ENCODE results near the gene NDST1.
A peak's percentile ranks its signal among the peaks of the same experiment; 100 is the strongest.

Gene NDST1

DNA sequence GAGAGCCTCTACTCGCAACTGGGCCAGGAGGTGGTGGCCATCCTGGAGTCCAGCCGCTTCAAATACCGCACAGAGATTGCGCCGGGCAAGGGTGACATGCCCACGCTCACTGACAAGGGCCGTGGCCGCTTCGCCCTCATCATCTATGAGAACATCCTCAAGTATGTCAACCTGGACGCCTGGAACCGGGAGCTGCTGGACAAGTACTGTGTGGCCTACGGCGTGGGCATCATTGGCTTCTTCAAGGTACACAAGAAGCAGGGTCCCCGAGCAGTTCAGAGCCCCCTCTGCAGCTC, 13.5 kb downstream of the NDST1 start:
- no peak for TF ChIP-seq CTCF (IDR thresholded peaks at IDR 0.05; ENCODE audit: borderline replicate concordance, control extremely low read depth, extremely low read depth, insufficient read depth, missing control alignments)
- in situ Hi-C loops (cut with MboI; ENCODE audit: low sequenced_read_pairs, unreplicated experiment) = no loop called here
- no peak for DNase-seq (ENCODE audit: low spot score)

DNA sequence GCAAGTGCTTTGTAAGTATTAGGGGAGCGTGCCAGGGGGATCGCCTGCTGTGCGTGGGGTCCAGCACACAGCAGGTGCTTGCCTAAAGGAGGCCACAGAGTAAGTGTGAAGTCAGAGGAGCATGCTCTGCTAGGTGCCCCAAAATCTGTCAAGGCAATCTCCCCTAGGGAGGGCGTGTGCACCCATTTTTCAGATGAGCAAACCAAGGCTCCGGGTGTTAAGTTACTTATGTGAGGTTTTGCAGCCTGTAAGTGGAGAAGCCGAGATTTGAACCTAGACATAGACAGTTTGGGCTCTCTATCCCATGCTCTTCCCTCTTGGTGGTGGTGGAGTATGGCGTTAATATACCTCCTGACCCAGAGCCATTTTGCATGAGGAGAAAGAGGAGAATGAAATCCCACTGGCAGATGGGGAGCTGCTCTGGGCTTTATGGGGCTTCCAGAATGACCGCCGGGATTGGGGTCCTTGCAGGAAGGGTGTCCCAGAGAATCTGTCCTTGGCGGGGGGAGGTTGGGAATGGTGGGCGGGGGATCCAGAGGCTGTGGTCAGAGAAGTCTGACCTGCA, 14.1 kb downstream of the NDST1 start:
- DNase-seq (ENCODE audit: low spot score) = no peak
- no peak for TF ChIP-seq CTCF (IDR thresholded peaks at IDR 0.05; ENCODE audit: borderline replicate concordance, control extremely low read depth, extremely low read depth, insufficient read depth, missing control alignments)
- in situ Hi-C loops (cut with MboI; ENCODE audit: low sequenced_read_pairs, unreplicated experiment) = no loop called here

DNA sequence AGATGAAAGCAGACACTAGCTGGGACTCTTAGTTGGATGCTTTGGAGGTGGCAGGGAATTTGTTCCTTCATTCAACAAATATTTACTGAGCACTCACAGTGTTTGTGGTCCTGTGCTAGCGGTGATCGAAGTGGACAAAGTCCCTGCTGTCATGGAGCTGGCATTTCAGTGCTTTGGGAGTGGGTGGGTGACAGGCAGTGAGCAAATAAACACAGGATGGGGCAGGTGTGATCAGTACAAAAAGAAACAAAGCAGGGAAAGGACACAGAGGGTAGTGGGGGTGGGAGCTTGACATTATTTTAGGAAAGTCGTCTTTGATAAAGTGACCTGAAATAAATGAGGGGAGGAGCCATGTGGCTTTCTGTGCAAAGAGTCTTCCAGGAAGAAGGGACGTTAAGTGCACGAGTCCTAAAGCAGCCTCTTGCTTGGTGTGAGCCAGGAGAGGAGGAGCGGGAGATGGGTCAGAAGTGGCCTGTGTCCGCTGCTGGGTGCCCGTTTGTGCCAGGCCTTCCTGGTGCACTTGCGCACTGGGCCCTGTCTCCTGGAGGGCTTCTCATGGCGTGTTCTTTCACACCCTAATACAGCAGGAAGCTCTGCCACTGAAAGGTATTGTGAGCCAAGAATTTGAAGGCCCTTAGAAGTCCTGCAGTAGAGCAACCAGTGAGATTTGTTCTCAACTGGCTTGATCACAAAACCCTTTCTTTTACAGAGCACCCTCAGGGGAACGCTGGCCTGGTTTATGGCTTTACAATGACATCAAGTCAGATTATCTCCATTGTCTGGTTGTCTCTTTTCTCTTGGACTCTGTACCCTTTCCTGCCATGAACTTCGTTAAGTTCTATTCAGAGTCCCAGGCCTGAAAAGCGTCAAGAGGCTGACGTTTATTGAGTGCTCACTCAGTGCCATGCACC, 14.8 kb downstream of the NDST1 start:
- no peak for TF ChIP-seq CTCF (IDR thresholded peaks at IDR 0.05; ENCODE audit: borderline replicate concordance, control extremely low read depth, extremely low read depth, insufficient read depth, missing control alignments)
- in situ Hi-C loops (cut with MboI; ENCODE audit: low sequenced_read_pairs, unreplicated experiment) = no loop called here
- no peak for DNase-seq (ENCODE audit: low spot score)

- in situ Hi-C loops (cut with MboI; ENCODE audit: low sequenced_read_pairs, unreplicated experiment) = no loop called here
Observed at GRCh38 chr5:150523472-150524350, 15.8 kb downstream of the NDST1 start.

DNA sequence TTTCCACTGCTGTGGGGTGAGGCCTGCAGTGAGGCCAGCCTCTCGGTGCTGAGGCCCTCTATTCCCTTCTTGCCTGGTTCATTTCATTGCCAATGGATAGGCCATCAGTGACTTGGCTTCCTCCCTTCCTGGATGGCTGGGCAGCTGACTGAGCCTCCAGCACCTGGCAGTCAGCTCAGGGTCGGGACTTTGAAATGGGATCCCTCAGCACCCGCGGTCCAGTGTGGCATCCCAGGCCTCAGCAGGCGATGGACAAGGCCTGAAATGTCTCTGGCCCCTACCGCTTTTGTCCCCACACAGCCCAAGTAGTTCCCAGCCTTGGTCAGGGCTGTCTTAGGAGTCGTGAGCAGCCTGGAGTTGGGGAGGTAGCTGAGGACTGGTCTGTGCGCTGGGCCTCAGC, 17.2 kb downstream of the NDST1 start:
- in situ Hi-C loops (cut with MboI; ENCODE audit: low sequenced_read_pairs, unreplicated experiment) = no loop called here
- DNase-seq (ENCODE audit: low spot score) = no peak
- TF ChIP-seq CTCF (IDR thresholded peaks at IDR 0.05; ENCODE audit: borderline replicate concordance, control extremely low read depth, extremely low read depth, insufficient read depth, missing control alignments) = no peak

More at GRCh38 chr5:150523472-150524350, 15.8 kb downstream of the NDST1 start:
- TF ChIP-seq CTCF (IDR thresholded peaks at IDR 0.05; ENCODE audit: borderline replicate concordance, control extremely low read depth, extremely low read depth, insufficient read depth, missing control alignments) = peak; percentile 41
- DNase-seq (ENCODE audit: low spot score) = peak; percentile 75

DNA sequence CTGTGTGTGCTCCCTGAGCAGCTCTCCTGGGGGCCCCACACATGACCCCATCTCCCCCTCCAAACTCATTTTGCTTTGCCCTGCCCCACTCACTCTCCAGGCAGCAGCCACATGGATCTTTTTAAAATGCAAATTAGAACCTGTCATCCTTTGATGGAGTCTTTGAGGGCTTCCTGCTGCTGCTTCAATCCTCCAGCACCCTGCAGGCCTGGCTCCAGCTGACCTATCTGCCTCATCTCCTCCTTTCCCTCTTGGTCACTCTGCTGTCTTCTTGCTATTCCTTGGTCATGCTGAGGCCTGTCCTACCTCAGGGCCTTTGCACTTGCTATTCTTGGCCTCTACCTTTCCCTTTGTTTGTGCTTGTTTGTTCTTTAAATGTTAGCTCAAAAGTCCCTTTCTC, 17.9 kb downstream of the NDST1 start:
- TF ChIP-seq CTCF (IDR thresholded peaks at IDR 0.05; ENCODE audit: borderline replicate concordance, control extremely low read depth, extremely low read depth, insufficient read depth, missing control alignments) = no peak
- in situ Hi-C loops (cut with MboI; ENCODE audit: low sequenced_read_pairs, unreplicated experiment) = no loop called here
- DNase-seq (ENCODE audit: low spot score) = no peak

Measured in GM13976 (cell line).